Body of pancreas (tissue), 4 donors: Measurements from ENCODE around the gene HLA-DMB. TPM values are rescaled to one million over a fixed set of nuclear protein-coding genes. Genes with fewer than 3 reads are reported as not detected.
A peak's percentile ranks its signal among the peaks of the same experiment; 100 is the strongest.

Experiments used
- ATAC-seq: fragments of 150-250 bp; one replicate; pipeline ENCODE4 v1.9.1; 2016
- DNase-seq, 4 donors: peaks; one replicate each; pipeline ENCODE4 v3.0.0-alpha.2; 2019
- H3K27ac ChIP-seq, 4 donors: fragments of 200-600 bp; sonication (generic); 1 replicate in 3 of 4; 2 replicates in 1 of 4; pipeline versions ENCODE4 v1.5.1 to v1.6.1; 2016 to 2019; ENCODE audit warnings: mild to moderate bottlenecking in 1 of 4, mixed read lengths in 1 of 4, moderate library complexity in 1 of 4
- H3K27me3 ChIP-seq, 2 donors: fragments of 200-600 bp; sonication (generic); one replicate each; pipeline ENCODE4 v1.6.0; 2016; ENCODE audit warnings: mild to moderate bottlenecking in 1 of 2
- H3K36me3 ChIP-seq, 2 donors: fragments of 200-600 bp; sonication (generic); replicated peaks in 1 of 2; 2 replicates each; pipeline ENCODE4 v1.5.1; 2016; ENCODE audit warnings: low read depth in 2 of 2; ENCODE audit not compliant: insufficient read depth in 1 of 2
- H3K4me1 ChIP-seq: fragments of 200-600 bp; sonication (generic); one replicate; pipeline ENCODE4 v1.6.0; 2016
- H3K4me3 ChIP-seq, 2 donors: fragments of 200-600 bp; sonication (generic); 1 replicate in 1 of 2; 2 replicates in 1 of 2; pipeline ENCODE4 v1.5.1; 2016 to 2019
- H3K9me3 ChIP-seq, 3 donors: fragments of 200-600 bp; sonication (generic); 1 replicate in 2 of 3; 2 replicates in 1 of 3; pipeline ENCODE4 v1.5.1; 2016
- POLR2A ChIP-seq, 3 donors: fragments of 450-650 bp; IDR thresholded peaks; one replicate each; pipeline ENCODE4 v1.6.1; 2016; ENCODE audit warnings: antibody characterized with exemption in 3 of 3, mild to moderate bottlenecking in 2 of 3
- WGBS, 2 donors: methylation state at CpG; one replicate each; pipeline ENCODE4 v1.1.5; 2017; 5-methylcytosine and 5-hydroxymethylcytosine counted together
- intact Hi-C: fragments of 100-400 bp; cut with DNase I; formaldehyde crosslinking; loops from one replicate; pipeline ENCODE4 v1.15.1; 2023
- total RNA-seq, 2 donors: library from RNA; depleted of rRNA; stranded (reverse); fragments of >200 nt; gene quantifications; one replicate each; pipeline ENCODE4 v1.1.0, GENCODE V29; 2016
- TF ChIP-seq, protein P1 (sequence below), 7 experiments: fragments of 450-650 bp in 4 of 7; fragments of 200-600 bp in 3 of 7; sonication (generic) in 3 of 7; IDR thresholded peaks; one replicate each; pipeline ENCODE4 v1.5.1; 2016 to 2019; ENCODE audit warnings: antibody characterized with exemption in 7 of 7

Gene HLA-DMB
- total RNA-seq, 2 donors from 2014 or later, result 3.0 to 14.3 TPM

DNA sequence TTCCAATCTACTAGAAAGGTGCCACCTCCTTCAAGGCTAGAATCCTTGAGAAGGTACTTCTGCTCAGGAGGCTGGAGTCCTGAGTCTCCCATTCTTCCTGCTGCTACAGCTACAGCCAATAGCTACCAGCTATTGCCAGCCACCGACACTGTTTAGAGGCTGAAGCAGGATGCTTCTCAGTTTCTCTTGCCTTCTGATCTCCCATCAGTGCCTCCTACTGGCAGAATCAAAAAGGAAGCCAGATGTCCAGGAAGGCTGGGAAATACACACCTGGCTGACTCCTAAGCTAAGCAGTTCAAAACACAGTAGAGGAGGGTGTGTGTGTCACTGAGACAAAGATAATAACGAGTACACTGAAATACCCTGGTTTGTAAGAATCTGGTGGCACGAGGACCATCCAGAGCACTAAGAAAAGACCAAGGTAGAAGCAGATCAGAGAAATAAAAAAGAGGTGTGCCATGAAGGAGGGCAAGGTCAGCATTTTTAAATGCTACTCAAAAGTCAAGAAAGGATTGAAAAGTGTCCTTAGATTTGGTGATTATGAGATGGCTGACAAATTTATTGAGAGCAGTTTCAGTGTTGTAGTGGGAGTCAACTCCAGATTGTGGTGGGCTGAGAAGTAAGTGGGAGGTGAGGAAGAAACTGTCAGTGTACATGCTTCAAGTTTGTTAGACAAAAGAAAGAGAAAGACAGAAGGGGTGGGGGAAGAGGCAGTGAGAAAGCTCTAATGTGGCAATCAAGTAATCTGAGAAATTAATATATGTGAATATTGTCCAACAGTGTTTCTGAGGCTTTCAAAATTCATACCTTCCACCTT, 14.4 kb upstream of the HLA-DMB start:
- H3K9me3 ChIP-seq, result no peaks in the 10 kb centered on the region
- ATAC-seq, result peak; percentile 19
- intact Hi-C loops, result no loop called here
- no peaks in the 10 kb centered on the region for H3K36me3 ChIP-seq
- H3K4me3 ChIP-seq, result no peak overlapping the region
- peaks cover 22% of the 10 kb centered on the region for H3K4me1 ChIP-seq
- no peaks in the 10 kb centered on the region for H3K27me3 ChIP-seq
- WGBS, 2 donors, result 8 to 20% methylated on average over 3 of the region's 3 CpGs
- DNase-seq, result peak; percentile 64 to 79 (median 70)
- peak overlapping the region; percentile 19 to 36 (median 27) for H3K27ac ChIP-seq
- TF ChIP-seq, protein P1, sequence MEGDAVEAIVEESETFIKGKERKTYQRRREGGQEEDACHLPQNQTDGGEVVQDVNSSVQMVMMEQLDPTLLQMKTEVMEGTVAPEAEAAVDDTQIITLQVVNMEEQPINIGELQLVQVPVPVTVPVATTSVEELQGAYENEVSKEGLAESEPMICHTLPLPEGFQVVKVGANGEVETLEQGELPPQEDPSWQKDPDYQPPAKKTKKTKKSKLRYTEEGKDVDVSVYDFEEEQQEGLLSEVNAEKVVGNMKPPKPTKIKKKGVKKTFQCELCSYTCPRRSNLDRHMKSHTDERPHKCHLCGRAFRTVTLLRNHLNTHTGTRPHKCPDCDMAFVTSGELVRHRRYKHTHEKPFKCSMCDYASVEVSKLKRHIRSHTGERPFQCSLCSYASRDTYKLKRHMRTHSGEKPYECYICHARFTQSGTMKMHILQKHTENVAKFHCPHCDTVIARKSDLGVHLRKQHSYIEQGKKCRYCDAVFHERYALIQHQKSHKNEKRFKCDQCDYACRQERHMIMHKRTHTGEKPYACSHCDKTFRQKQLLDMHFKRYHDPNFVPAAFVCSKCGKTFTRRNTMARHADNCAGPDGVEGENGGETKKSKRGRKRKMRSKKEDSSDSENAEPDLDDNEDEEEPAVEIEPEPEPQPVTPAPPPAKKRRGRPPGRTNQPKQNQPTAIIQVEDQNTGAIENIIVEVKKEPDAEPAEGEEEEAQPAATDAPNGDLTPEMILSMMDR (IDR thresholded peaks at IDR 0.05), result peak in 6 of 7 experiments; percentile 20 to 62 (median 54)
- no peak for TF ChIP-seq POLR2A (IDR thresholded peaks at IDR 0.05)

DNA sequence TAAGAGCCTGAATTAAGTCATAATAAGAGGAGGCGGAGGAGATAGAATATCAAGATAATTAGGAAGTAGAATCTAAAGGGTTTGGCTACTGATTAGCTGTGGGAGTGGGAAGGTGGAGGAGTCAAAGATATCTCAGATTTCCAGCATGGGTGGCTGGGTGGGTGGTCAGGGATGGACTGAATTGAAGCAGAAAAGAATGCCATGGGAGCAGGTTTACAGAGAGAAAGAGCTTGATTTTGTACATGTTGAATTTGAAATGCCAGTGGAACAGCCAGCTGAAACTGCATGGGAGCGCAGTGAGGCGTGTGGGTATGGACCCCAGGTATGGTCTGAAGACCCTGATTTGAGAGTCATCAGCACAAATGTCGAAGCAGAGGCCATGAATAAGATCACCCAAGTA, 13.4 kb upstream of the HLA-DMB start:
- ATAC-seq, result no peak
- TF ChIP-seq, protein P1 (IDR thresholded peaks at IDR 0.05), result no peak
- no peak for TF ChIP-seq POLR2A (IDR thresholded peaks at IDR 0.05)
- H3K4me1 ChIP-seq, result peaks cover 22% of the 10 kb centered on the region
- H3K9me3 ChIP-seq, result no peaks in the 10 kb centered on the region
- DNase-seq, result no peak
- no peak overlapping the region for H3K27ac ChIP-seq
- intact Hi-C loops, result no loop called here
- H3K36me3 ChIP-seq, result no peaks in the 10 kb centered on the region
- H3K27me3 ChIP-seq, result no peaks in the 10 kb centered on the region
- H3K4me3 ChIP-seq, result no peak overlapping the region
- 81 to 91% methylated on average over 4 of the region's 4 CpGs for WGBS, 2 donors

DNA sequence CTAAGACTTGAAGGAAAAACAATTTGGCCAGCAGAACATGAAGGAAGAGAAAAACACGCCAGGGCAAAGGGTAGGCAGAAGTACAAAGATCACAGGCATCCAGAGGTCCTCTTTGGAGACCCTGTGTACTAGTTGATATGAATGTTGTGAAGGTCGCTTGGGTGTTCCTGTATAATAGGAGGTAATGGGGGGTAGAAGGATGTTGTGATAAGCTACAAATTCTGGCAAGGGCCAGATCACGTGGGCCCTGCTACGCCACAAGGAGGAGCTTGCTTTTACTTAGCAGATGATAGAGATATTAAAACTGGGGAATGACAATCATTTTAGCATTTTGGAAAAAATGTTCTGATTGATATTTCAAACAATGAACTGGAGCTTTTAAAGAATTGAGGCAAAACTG, 12.9 kb upstream of the HLA-DMB start:
- WGBS, 2 donors, result 54 to 67% methylated on average over 4 of the region's 4 CpGs
- Histone ChIP-seq H3K9me3 (no peaks in the 10 kb centered on the region), H3K36me3 (no peaks in the 10 kb centered on the region), H3K4me3 (no peak overlapping the region), H3K27ac (peak overlapping the region in 3 of 4 donors; percentile 73 to 78 (median 77)), H3K27me3 (no peaks in the 10 kb centered on the region), H3K4me1 (peaks cover 22% of the 10 kb centered on the region)
- no peak for DNase-seq
- ATAC-seq, result no peak
- no peak for TF ChIP-seq POLR2A (IDR thresholded peaks at IDR 0.05)
- TF ChIP-seq, protein P1 (IDR thresholded peaks at IDR 0.05), result no peak
- intact Hi-C loops, result no loop called here

DNA sequence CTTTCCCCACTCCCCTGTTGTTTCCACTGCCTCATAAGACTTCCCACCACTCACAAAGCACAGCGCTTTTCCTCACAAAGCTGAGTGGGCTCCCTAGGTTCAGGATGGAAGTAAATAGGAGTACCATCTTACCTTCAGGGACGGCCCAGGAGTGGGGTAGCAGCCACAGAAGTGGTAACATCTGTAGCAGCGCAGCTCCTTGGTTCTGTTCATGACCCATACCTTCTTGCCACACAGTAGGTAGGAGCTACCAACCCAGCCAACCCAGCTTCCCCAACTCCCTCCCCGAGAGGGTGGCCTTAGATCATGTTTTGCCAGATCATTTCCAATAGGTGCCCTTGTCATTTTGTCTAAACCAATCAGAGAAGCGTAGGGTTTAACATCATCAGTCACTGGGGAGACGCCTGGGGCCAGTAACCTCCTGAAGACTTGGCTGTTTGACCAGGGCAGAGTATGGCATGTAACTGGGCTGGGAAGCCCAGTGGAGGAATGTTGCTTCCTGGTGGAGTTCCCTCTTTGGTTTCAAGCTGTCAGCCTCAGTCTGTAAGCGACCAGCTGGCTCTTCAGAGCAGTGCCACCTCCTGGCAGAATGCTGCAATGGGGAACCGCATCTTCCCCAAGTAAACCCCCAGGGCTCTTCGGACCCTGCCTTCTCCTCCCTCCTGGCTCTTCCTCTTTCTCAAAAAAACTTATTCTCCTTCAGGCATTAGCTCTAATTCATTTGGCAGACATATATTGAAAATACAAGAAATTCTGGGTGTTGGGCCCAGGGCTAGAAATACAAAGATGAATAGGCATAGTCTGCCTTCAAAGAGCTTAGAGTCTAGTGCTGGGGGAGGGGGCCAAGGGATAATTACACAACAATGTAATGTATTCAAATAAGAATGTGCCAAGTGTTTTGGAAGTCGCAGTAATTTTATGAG, 12.2 kb upstream of the HLA-DMB start, which contains the start of gene HLA-DMA:
TSS of gene HLA-DMA (minus strand) at position 281 of the 923 bp plus-strand sequence. CDS start at position 220, 61 bp downstream.
- ATAC-seq (peak; percentile 99), DNase-seq (peak; percentile 89 to 98 (median 92))
- H3K27ac ChIP-seq, result peak within 1 kb of the TSS; percentile 48 to 78 (median 75)
- peaks cover 22% of the 10 kb centered on the region for H3K4me1 ChIP-seq
- 23 to 39% methylated on average over 10 of the region's 10 CpGs for WGBS, 2 donors
- no peaks in the 10 kb centered on the region for H3K36me3 ChIP-seq
- no peak within 1 kb of the TSS for H3K4me3 ChIP-seq
- H3K9me3 ChIP-seq, result no peaks in the 10 kb centered on the region
- H3K27me3 ChIP-seq, result no peaks in the 10 kb centered on the region
- TF ChIP-seq, protein P1 (IDR thresholded peaks at IDR 0.05), result peak; percentile 68 to 94 (median 87)
- peak; percentile 11 to 93 (median 69) for TF ChIP-seq POLR2A (IDR thresholded peaks at IDR 0.05)
- intact Hi-C loops, result no loop called here
